MM.1S (cell line): ENCODE results near the gene TRAPPC14.

Experiments
- DNase-seq: peaks from one replicate; pipeline ENCODE4 v3.0.0-alpha.2; 2015
- H2AFZ ChIP-seq: fragments of 300-600 bp; sonication (generic); 2 replicates; pipeline ENCODE4 v1.6.0; 2016; ENCODE audit warnings: antibody characterized with exemption, low read length
- H3F3A ChIP-seq: fragments of 300-600 bp; sonication (generic); 2 replicates; pipeline ENCODE4 v1.6.1; 2016; ENCODE audit warnings: mild to moderate bottlenecking, antibody characterized with exemption, low read length, moderate library complexity, mixed read lengths; ENCODE audit not compliant: insufficient read depth
- H3K27ac ChIP-seq: fragments of 300-600 bp; sonication (generic); 2 replicates; pipeline ENCODE4 v1.5.1; 2016; ENCODE audit warnings: mild to moderate bottlenecking, low read length
- H3K27me3 ChIP-seq: fragments of 300-600 bp; sonication (generic); replicated peaks from 2 replicates; pipeline ENCODE4 v1.6.0; 2016; ENCODE audit warnings: low read length; ENCODE audit not compliant: insufficient read depth
- H3K36me3 ChIP-seq: fragments of 300-600 bp; sonication (generic); replicated peaks from 2 replicates; pipeline ENCODE4 v1.6.1; 2016; ENCODE audit warnings: mild to moderate bottlenecking, low read length, mixed read lengths; ENCODE audit not compliant: insufficient read depth
- H3K4me1 ChIP-seq: fragments of 300-600 bp; sonication (generic); 2 replicates; pipeline ENCODE4 v1.6.1; 2016; ENCODE audit warnings: low read length, mixed read lengths
- H3K4me2 ChIP-seq: fragments of 300-600 bp; sonication (generic); 2 replicates; pipeline ENCODE4 v1.6.0; 2016; ENCODE audit warnings: low read depth, low read length
- H3K4me3 ChIP-seq: fragments of 300-600 bp; sonication (generic); 2 replicates; pipeline ENCODE4 v1.5.1; 2016; ENCODE audit warnings: low read length, mixed read lengths
- H3K79me2 ChIP-seq: fragments of 300-600 bp; sonication (generic); 2 replicates; pipeline ENCODE4 v1.6.1; 2016; ENCODE audit warnings: mixed run types, low read length, mixed read lengths
- H3K9ac ChIP-seq: fragments of 300-600 bp; sonication (generic); 2 replicates; pipeline ENCODE4 v1.6.1; 2016; ENCODE audit warnings: low read length, mixed read lengths
- H3K9me2 ChIP-seq: fragments of 300-600 bp; sonication (generic); replicated peaks from 2 replicates; pipeline ENCODE4 v1.6.1; 2016; ENCODE audit warnings: mild to moderate bottlenecking, low read length, mixed read lengths; ENCODE audit not compliant: insufficient read depth
- H3K9me3 ChIP-seq: fragments of 300-600 bp; sonication (generic); replicated peaks from 2 replicates; pipeline ENCODE4 v1.6.1; 2016; ENCODE audit warnings: mild to moderate bottlenecking, low read length, mixed read lengths; ENCODE audit not compliant: insufficient read depth
- H4K20me1 ChIP-seq: fragments of 300-600 bp; sonication (generic); 2 replicates; pipeline ENCODE4 v1.6.1; 2016; ENCODE audit warnings: mild to moderate bottlenecking, low read length, moderate library complexity, mixed read lengths; ENCODE audit not compliant: insufficient read depth
- EZH2 ChIP-seq: fragments of 300-600 bp; sonication (generic); optimal IDR thresholded peaks from 2 replicates; pipeline ENCODE3; 2017; ENCODE audit warnings: low read depth, mild to moderate bottlenecking, antibody characterized with exemption, low read length, mixed read lengths
- EZH2phosphoT487 ChIP-seq: fragments of 300-600 bp; sonication (generic); IDR thresholded peaks from 2 replicates; pipeline ENCODE4 v1.6.1; 2018; ENCODE audit warnings: antibody characterized with exemption, low read length
- TF ChIP-seq, protein P1 (sequence below): fragments of 300-600 bp; sonication (generic); IDR thresholded peaks from 2 replicates; pipeline ENCODE4 v1.5.1; 2016; ENCODE audit warnings: antibody characterized with exemption, low read length, mixed read lengths

TRAPPC14 gene

DNA sequence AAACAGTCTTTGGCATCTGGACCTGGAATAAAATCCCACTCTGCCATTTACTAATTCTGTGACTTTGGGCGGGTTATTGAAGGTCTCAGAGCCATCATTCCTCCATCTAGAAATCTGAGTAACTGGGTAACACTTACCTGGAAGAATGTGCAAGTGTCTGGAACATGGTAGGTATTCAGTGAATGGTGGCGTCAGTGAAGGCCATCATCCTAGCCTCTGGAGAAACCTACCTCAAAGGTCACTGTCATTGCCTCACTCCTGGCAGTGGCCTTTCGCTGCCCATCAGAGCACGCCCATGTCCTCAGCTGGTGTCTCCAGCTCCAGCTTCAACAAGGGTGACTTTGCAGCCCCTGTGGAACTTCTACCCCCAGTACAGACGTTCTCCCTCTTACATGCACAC is 5.3 kb upstream of the TRAPPC14 start:
- Histone ChIP-seq H3K9me3 (no peaks in the 10 kb centered on the region), H3K27me3 (peaks cover 67% of the 10 kb centered on the region), H3K4me1 (no peaks in the 10 kb centered on the region; the same call in 1 of the 2 replicates), H3K79me2 (no peaks in the 10 kb centered on the region), H3K27ac (no peak overlapping the region), H3K36me3 (no peaks in the 10 kb centered on the region), H3K9ac (no peak overlapping the region), H2AFZ (no peak overlapping the region), H3K9me2 (no peaks in the 10 kb centered on the region), H3K4me2 (no peak overlapping the region), H3F3A (no peaks in the 10 kb centered on the region), H4K20me1 (no peaks in the 10 kb centered on the region), H3K4me3 (no peak overlapping the region)
- TF ChIP-seq EZH2phosphoT487: no peak
- no peak for TF ChIP-seq EZH2
- TF ChIP-seq, protein P1, sequence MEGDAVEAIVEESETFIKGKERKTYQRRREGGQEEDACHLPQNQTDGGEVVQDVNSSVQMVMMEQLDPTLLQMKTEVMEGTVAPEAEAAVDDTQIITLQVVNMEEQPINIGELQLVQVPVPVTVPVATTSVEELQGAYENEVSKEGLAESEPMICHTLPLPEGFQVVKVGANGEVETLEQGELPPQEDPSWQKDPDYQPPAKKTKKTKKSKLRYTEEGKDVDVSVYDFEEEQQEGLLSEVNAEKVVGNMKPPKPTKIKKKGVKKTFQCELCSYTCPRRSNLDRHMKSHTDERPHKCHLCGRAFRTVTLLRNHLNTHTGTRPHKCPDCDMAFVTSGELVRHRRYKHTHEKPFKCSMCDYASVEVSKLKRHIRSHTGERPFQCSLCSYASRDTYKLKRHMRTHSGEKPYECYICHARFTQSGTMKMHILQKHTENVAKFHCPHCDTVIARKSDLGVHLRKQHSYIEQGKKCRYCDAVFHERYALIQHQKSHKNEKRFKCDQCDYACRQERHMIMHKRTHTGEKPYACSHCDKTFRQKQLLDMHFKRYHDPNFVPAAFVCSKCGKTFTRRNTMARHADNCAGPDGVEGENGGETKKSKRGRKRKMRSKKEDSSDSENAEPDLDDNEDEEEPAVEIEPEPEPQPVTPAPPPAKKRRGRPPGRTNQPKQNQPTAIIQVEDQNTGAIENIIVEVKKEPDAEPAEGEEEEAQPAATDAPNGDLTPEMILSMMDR: no peak
- DNase-seq: no peak

DNA sequence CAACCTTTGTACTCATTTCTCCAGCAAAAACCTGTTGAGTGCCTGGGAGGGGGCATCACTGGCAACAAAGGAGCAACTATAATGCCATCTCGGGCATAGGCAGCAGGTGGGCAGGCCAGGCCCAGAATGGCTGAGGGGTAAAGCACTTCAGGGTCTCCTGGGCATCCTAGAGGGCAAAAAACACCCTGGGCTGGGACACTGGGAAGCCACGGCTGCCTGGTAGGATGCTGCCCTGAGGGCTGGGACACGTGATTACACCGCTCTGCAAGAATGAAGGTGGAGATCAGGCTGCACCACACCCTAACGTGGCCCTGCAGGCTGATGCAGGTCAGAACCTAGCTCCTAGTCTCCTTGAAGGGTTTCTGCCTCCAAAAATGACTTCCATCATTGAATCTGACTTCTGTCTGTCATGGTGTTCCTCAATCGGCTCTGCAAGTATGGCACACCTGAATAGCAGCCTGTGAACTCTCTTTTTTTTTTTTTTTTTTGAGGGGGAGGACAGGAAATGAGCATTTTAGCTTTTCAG is 4.5 kb upstream of the TRAPPC14 start:
- no peak for DNase-seq
- H3K36me3 ChIP-seq: no peaks in the 10 kb centered on the region
- peaks cover 4% of the 10 kb centered on the region; the same call in 1 of the 2 replicates for H3K79me2 ChIP-seq
- H2AFZ ChIP-seq: no peak overlapping the region
- no peaks in the 10 kb centered on the region for H3F3A ChIP-seq
- no peak overlapping the region for H3K4me2 ChIP-seq
- no peak overlapping the region for H3K27ac ChIP-seq
- H3K4me1 ChIP-seq: no peaks in the 10 kb centered on the region; the same call in 1 of the 2 replicates
- H3K4me3 ChIP-seq: no peak overlapping the region
- no peaks in the 10 kb centered on the region for H4K20me1 ChIP-seq
- TF ChIP-seq, protein P1: no peak
- TF ChIP-seq EZH2phosphoT487 (no peak), EZH2 (no peak)
- H3K27me3 ChIP-seq: peaks cover 59% of the 10 kb centered on the region
- no peak overlapping the region for H3K9ac ChIP-seq
- H3K9me3 ChIP-seq: no peaks in the 10 kb centered on the region
- no peaks in the 10 kb centered on the region for H3K9me2 ChIP-seq

- Histone ChIP-seq H3F3A (no peaks in the 10 kb centered on the region), H3K79me2 (peaks cover 16% of the 10 kb centered on the region), H3K9ac (no peak overlapping the region), H4K20me1 (no peaks in the 10 kb centered on the region), H3K4me1 (peaks cover 8% of the 10 kb centered on the region; the same call in 1 of the 2 replicates), H3K4me3 (no peak overlapping the region), H3K4me2 (no peak overlapping the region), H2AFZ (no peak overlapping the region), H3K36me3 (no peaks in the 10 kb centered on the region), H3K27ac (no peak overlapping the region), H3K9me3 (no peaks in the 10 kb centered on the region), H3K27me3 (peaks cover 30% of the 10 kb centered on the region), H3K9me2 (no peaks in the 10 kb centered on the region)
- DNase-seq: no peak
- TF ChIP-seq, protein P1: no peak
- TF ChIP-seq EZH2phosphoT487: no peak
- TF ChIP-seq EZH2: no peak
Observed at GRCh38 chr7:100160067-100160466, 1.5 kb upstream of the TRAPPC14 start.
